Stimulated activated CD4-positive, alpha-beta T cell treated with anti-CD3 and anti-CD28 coated beads, Interleukin-1b, Interleukin-23, amount 100 ng/mL, for 1 hour (primary cell): ENCODE measurements around the gene MTREX.

Experiments used
- DNase-seq, 2 donors: peaks; one replicate each; pipeline ENCODE4 v3.0.0-alpha.2; 2020; ENCODE audit warnings: low read depth in 2 of 2

MTREX gene

DNA sequence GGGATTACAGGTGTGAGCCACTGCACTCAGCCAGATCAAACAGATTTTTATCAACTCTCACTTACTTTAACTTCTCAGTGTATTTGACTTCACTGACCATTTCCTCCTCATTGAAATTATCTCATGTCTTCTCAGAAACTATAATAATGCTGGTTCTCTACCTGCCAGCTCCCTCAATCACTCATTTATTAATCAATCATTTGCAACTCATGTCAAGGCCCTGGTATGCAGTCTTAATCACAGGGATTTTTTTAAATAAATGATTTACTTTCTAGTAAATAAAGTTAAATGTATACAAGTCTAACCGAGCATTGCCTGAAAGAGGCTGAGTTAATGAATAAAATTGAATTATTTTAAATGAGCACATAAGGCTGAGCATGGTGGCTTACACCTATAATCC lies 163.7 kb downstream of the MTREX start:
- no peak for DNase-seq

DNA sequence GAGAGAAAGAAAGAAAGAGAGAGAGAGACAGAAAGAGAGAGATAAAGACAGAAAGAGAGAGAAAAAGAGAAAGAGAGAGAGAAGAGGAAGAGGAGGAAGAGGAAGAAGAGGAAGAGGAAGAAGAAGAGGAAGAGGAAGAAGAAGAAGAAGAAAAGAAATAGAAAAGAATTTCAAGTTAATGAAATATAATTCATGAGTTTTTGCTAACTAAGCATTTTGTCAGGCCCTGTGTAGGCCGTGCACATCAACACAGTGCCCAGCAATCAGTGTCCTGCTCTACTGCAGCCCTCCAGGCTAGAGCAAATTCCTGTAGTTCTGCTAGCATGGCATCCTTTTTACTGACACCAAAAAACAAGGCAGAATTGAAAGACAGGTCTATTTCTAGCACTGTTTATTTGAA lies 164.9 kb downstream of the MTREX start:
- no peak for DNase-seq
